C4-2B (cell line): ENCODE data around the gene CD163L1.

Experiments used
- H3K27ac ChIP-seq: fragments of 450-650 bp; 2 replicates; pipeline ENCODE4 v1.5.1; 2017
- ZFX ChIP-seq: fragments of 450-650 bp; IDR thresholded peaks from 2 replicates; pipeline ENCODE4 v1.6.1; 2017
- TF ChIP-seq, protein P1 (sequence below): fragments of 450-650 bp; conservative IDR thresholded peaks from 2 replicates; pipeline ENCODE4 v1.5.1; 2017; ENCODE audit warnings: mild to moderate bottlenecking

Gene CD163L1

DNA sequence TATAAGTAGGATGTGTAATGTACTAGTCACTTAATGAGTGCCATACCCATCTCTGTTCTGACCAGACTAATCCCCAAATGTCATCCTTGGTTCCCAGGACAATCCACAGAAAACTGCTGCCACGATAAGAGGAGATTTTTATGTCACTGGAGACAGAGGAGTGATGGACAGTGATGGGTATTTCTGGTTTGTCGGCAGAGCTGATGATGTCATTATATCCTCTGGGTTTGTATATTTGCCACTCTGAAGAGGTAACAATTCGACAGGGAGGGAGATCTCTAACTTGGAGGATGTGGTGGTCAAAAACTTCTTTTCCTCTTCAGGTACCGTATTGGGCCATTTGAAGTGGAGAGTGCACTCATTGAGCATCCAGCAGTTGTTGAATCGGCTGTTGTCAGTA lies 119.8 kb downstream of the CD163L1 start:
- H3K27ac ChIP-seq, result no peak overlapping the region
- TF ChIP-seq, protein P1, sequence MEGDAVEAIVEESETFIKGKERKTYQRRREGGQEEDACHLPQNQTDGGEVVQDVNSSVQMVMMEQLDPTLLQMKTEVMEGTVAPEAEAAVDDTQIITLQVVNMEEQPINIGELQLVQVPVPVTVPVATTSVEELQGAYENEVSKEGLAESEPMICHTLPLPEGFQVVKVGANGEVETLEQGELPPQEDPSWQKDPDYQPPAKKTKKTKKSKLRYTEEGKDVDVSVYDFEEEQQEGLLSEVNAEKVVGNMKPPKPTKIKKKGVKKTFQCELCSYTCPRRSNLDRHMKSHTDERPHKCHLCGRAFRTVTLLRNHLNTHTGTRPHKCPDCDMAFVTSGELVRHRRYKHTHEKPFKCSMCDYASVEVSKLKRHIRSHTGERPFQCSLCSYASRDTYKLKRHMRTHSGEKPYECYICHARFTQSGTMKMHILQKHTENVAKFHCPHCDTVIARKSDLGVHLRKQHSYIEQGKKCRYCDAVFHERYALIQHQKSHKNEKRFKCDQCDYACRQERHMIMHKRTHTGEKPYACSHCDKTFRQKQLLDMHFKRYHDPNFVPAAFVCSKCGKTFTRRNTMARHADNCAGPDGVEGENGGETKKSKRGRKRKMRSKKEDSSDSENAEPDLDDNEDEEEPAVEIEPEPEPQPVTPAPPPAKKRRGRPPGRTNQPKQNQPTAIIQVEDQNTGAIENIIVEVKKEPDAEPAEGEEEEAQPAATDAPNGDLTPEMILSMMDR, result no peak
- no peak for TF ChIP-seq ZFX

DNA sequence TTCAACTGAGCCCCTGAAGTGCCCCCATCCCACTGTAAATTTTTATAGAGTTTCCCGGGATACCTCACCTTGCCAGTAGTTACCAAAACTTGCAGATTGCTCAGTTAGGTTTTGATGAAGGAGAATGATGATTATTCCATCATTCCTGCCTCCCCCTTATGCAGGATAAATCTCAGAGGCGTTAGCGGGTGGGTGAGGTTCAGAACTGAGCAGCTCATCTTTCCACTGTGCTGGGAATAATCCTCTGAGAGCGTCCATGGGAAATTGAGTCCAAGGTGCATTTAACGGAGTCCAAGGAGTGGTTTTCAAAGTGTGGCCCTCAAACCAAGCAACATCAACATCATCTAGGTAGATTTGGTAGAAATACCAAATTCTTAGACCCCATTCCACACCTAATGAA lies 121.4 kb downstream of the CD163L1 start:
- no peak overlapping the region for H3K27ac ChIP-seq
- no peak for TF ChIP-seq ZFX
- TF ChIP-seq, protein P1, result no peak

DNA sequence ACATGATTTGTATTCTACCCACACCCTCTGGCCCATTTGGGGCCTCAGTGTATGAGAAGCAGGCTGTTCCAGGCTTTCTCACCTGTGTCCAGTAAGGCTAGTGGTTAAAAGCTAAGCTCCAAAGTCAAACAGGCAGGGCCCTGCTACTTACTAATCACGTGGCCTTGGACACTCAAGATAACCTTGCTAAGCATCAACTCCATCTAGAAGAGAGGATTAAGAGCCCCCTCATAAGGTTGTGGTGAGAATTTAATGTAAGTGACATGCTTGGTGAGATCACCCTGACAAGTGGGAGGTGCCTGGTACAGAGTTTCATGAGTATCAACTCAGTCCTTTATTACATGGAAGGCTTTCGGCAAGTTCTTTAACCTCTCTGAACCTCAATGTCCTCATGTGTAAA lies 122.3 kb downstream of the CD163L1 start:
- no peak overlapping the region for H3K27ac ChIP-seq
- TF ChIP-seq, protein P1, result no peak
- no peak for TF ChIP-seq ZFX

DNA sequence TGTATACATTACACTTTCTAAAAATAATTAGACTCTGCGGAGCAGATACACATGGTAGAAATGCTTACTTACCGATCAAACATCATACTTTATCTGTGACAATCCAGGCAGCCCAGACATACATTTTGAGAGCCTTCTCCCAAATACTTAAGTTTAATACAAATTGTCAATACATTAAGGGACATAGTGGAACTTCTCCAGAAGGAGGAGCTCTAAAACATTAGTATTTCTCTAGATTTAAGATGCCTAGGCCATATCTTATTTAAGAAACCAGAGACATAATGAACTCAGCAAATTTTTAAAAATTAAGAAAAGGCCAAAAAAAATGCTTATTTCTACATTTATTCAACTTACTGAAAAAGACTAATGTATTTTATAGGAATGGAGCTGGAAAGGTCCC lies 124.0 kb downstream of the CD163L1 start:
- no peak overlapping the region for H3K27ac ChIP-seq
- TF ChIP-seq ZFX, result no peak
- TF ChIP-seq, protein P1, result peak; percentile 48

DNA sequence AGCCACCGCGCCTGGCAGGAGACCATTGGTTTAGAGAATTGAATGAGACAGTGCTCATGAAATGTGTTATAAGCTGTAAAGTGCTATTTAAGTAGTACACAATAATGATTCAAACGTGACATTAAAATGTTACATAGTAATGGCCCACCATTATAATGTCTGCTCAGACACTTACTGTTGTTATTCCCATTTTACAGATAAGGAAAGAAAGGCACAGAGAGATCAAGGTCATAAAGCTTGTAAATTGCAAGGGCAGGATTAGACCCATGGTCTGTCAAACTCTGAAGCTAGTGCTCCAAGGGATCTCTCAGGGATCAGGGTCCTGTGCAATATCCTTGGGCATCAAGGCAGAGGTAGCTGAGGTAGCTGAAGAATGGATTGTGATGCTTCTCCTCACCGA lies 133.9 kb downstream of the CD163L1 start:
- TF ChIP-seq, protein P1, result no peak
- no peak for TF ChIP-seq ZFX
- H3K27ac ChIP-seq, result no peak overlapping the region
